ENCODE measurements around the gene ZNF485.
"Not testable (repeated sequence)": the region's sequence is repeated elsewhere in the genome, so short reads cannot be mapped to it uniquely, and the experiment has no call there.

Gene ZNF485

GRCh38 chr10:43605850-43606322 lies 352 bp upstream of the ZNF485 start:
- DNase-seq (ENCODE audit: low read depth): no peak

- DNase-seq (ENCODE audit: low read depth): no peak
Observed at GRCh38 chr10:43607199-43607573, 948 bp downstream of the ZNF485 start.

- no peak for DNase-seq (ENCODE audit: low read depth)
Observed at GRCh38 chr10:43610636-43611035, 4.4 kb downstream of the ZNF485 start.

GRCh38 chr10:43616697-43617370 lies 10.6 kb downstream of the ZNF485 start:
- no peak for DNase-seq (ENCODE audit: low read depth)

- no peak for DNase-seq (ENCODE audit: low read depth)
Observed at GRCh38 chr10:43619368-43619767, 13.1 kb downstream of the ZNF485 start.

- no peak for DNase-seq (ENCODE audit: low read depth)
Observed at GRCh38 chr10:43622038-43622437, 15.8 kb downstream of the ZNF485 start.

- DNase-seq (ENCODE audit: low read depth): no peak
Observed at GRCh38 chr10:43623351-43623750, 17.1 kb downstream of the ZNF485 start.

GRCh38 chr10:43627942-43628341 lies 21.7 kb downstream of the ZNF485 start:
- DNase-seq (ENCODE audit: low read depth): no peak

GRCh38 chr10:43628956-43629355 lies 22.7 kb downstream of the ZNF485 start:
- DNase-seq (ENCODE audit: low read depth): no peak

GRCh38 chr10:43635816-43636215 lies 29.6 kb downstream of the ZNF485 start:
- DNase-seq (ENCODE audit: low read depth): not testable (repeated sequence)

- DNase-seq (ENCODE audit: low read depth): no peak
Observed at GRCh38 chr10:43640603-43641002, 34.4 kb downstream of the ZNF485 start.

- DNase-seq (ENCODE audit: low read depth): no peak
Observed at GRCh38 chr10:43644252-43644651, 38.0 kb downstream of the ZNF485 start.

GRCh38 chr10:43645866-43646265 lies 39.6 kb downstream of the ZNF485 start:
- no peak for DNase-seq (ENCODE audit: low read depth)

- no peak for DNase-seq (ENCODE audit: low read depth)
Observed at GRCh38 chr10:43647576-43647975, 41.3 kb downstream of the ZNF485 start.

GRCh38 chr10:43648095-43648397 lies 41.8 kb downstream of the ZNF485 start:
- DNase-seq (ENCODE audit: low read depth): no peak

- DNase-seq (ENCODE audit: low read depth): peak; percentile 70
Observed at GRCh38 chr10:43648398-43649184, 42.4 kb downstream of the ZNF485 start, which contains the start of gene ZNF32. TSS of gene ZNF32 (minus strand) at chr10:43648881. CDS start at chr10:43646133, 2,748 bp downstream.

- DNase-seq (ENCODE audit: low read depth): no peak
Observed at GRCh38 chr10:43649185-43649523, 42.9 kb downstream of the ZNF485 start.

- DNase-seq (ENCODE audit: low read depth): no peak
Observed at GRCh38 chr10:43653746-43654145, 47.5 kb downstream of the ZNF485 start.

GRCh38 chr10:43655311-43655710 lies 49.1 kb downstream of the ZNF485 start:
- no peak for DNase-seq (ENCODE audit: low read depth)

- no peak for DNase-seq (ENCODE audit: low read depth)
Observed at GRCh38 chr10:43658227-43658626, 52.0 kb downstream of the ZNF485 start.

- no peak for DNase-seq (ENCODE audit: low read depth)
Observed at GRCh38 chr10:43665054-43665453, 58.8 kb downstream of the ZNF485 start.

- DNase-seq (ENCODE audit: low read depth): no peak
Observed at GRCh38 chr10:43666552-43666951, 60.3 kb downstream of the ZNF485 start.

- DNase-seq (ENCODE audit: low read depth): no peak
Observed at GRCh38 chr10:43667317-43667731, 61.1 kb downstream of the ZNF485 start.
